Measurements from ENCODE around the gene PIK3C2G.
"Not testable (repeated sequence)": the region's sequence is repeated elsewhere in the genome, so short reads cannot be mapped to it uniquely, and the experiment has no call there.

The PIK3C2G gene

GRCh38 chr12:18651525-18651924 is 390.2 kb downstream of the PIK3C2G start:
- Mint-ChIP-seq H3K36me3 (ENCODE audit: low read depth) (no peaks in the 10 kb centered on the region), H3K27me3 (no peaks in the 10 kb centered on the region)

GRCh38 chr12:18652596-18652995 is 391.3 kb downstream of the PIK3C2G start:
- H3K4me1 Mint-ChIP-seq (ENCODE audit: low read depth) = no peaks in the 10 kb centered on the region
- no peak overlapping the region for H3K27ac Mint-ChIP-seq
- H3K4me3 Mint-ChIP-seq = no peak overlapping the region
- no peaks in the 10 kb centered on the region for H3K36me3 Mint-ChIP-seq (ENCODE audit: low read depth)
- no peaks in the 10 kb centered on the region for H3K27me3 Mint-ChIP-seq
- H3K9me3 Mint-ChIP-seq = peaks cover 15% of the 10 kb centered on the region

More at GRCh38 chr12:18651525-18651924, 390.2 kb downstream of the PIK3C2G start:
- Mint-ChIP-seq H3K27ac (no peak overlapping the region), H3K4me3 (no peak overlapping the region), H3K9me3 (peaks cover 10% of the 10 kb centered on the region), H3K4me1 (ENCODE audit: low read depth) (no peaks in the 10 kb centered on the region)

GRCh38 chr12:18653465-18653864 is 392.1 kb downstream of the PIK3C2G start:
- Mint-ChIP-seq H3K9me3 (peaks cover 21% of the 10 kb centered on the region), H3K4me3 (no peak overlapping the region), H3K27ac (no peak overlapping the region), H3K36me3 (ENCODE audit: low read depth) (no peaks in the 10 kb centered on the region), H3K27me3 (no peaks in the 10 kb centered on the region), H3K4me1 (ENCODE audit: low read depth) (no peaks in the 10 kb centered on the region)

GRCh38 chr12:18655351-18655750 is 394.0 kb downstream of the PIK3C2G start:
- no peaks in the 10 kb centered on the region for H3K27me3 Mint-ChIP-seq
- H3K36me3 Mint-ChIP-seq (ENCODE audit: low read depth) = no peaks in the 10 kb centered on the region
- no peak overlapping the region for H3K4me3 Mint-ChIP-seq
- H3K9me3 Mint-ChIP-seq = peaks cover 25% of the 10 kb centered on the region
- H3K27ac Mint-ChIP-seq = no peak overlapping the region
- H3K4me1 Mint-ChIP-seq (ENCODE audit: low read depth) = no peaks in the 10 kb centered on the region

- Mint-ChIP-seq H3K4me3 (no peak overlapping the region), H3K27me3 (no peaks in the 10 kb centered on the region), H3K27ac (no peak overlapping the region), H3K36me3 (ENCODE audit: low read depth) (no peaks in the 10 kb centered on the region), H3K4me1 (ENCODE audit: low read depth) (no peaks in the 10 kb centered on the region), H3K9me3 (peaks cover 33% of the 10 kb centered on the region)
Measured at GRCh38 chr12:18658179-18658578, 396.9 kb downstream of the PIK3C2G start.

- no peaks in the 10 kb centered on the region for H3K27me3 Mint-ChIP-seq
- no peaks in the 10 kb centered on the region for H3K4me1 Mint-ChIP-seq (ENCODE audit: low read depth)
- H3K4me3 Mint-ChIP-seq = no peak overlapping the region
- no peaks in the 10 kb centered on the region for H3K36me3 Mint-ChIP-seq (ENCODE audit: low read depth)
- peaks cover 33% of the 10 kb centered on the region for H3K9me3 Mint-ChIP-seq
- no peak overlapping the region for H3K27ac Mint-ChIP-seq
Measured at GRCh38 chr12:18658829-18659228, 397.5 kb downstream of the PIK3C2G start.

- Mint-ChIP-seq H3K4me1 (ENCODE audit: low read depth) (no peaks in the 10 kb centered on the region), H3K27ac (no peak overlapping the region), H3K27me3 (no peaks in the 10 kb centered on the region), H3K9me3 (peaks cover 25% of the 10 kb centered on the region), H3K36me3 (ENCODE audit: low read depth) (no peaks in the 10 kb centered on the region), H3K4me3 (no peak overlapping the region)
Measured at GRCh38 chr12:18676141-18676540, 414.8 kb downstream of the PIK3C2G start.

GRCh38 chr12:18676996-18677588 is 415.8 kb downstream of the PIK3C2G start:
- Mint-ChIP-seq H3K27me3 (no peaks in the 10 kb centered on the region), H3K4me1 (ENCODE audit: low read depth) (no peaks in the 10 kb centered on the region), H3K27ac (no peak overlapping the region), H3K9me3 (peaks cover 25% of the 10 kb centered on the region), H3K36me3 (ENCODE audit: low read depth) (no peaks in the 10 kb centered on the region), H3K4me3 (no peak overlapping the region)

GRCh38 chr12:18681818-18682217 is 420.5 kb downstream of the PIK3C2G start:
- Mint-ChIP-seq H3K4me3 (no peak overlapping the region), H3K4me1 (ENCODE audit: low read depth) (no peaks in the 10 kb centered on the region), H3K27ac (no peak overlapping the region), H3K36me3 (ENCODE audit: low read depth) (no peaks in the 10 kb centered on the region), H3K27me3 (no peaks in the 10 kb centered on the region), H3K9me3 (peaks cover 13% of the 10 kb centered on the region)

GRCh38 chr12:18683327-18684013 is 422.2 kb downstream of the PIK3C2G start:
- H3K36me3 Mint-ChIP-seq (ENCODE audit: low read depth) = no peaks in the 10 kb centered on the region
- no peaks in the 10 kb centered on the region for H3K27me3 Mint-ChIP-seq
- no peaks in the 10 kb centered on the region for H3K4me1 Mint-ChIP-seq (ENCODE audit: low read depth)
- no peak overlapping the region for H3K27ac Mint-ChIP-seq
- H3K4me3 Mint-ChIP-seq = no peak overlapping the region
- H3K9me3 Mint-ChIP-seq = peaks cover 13% of the 10 kb centered on the region

- Mint-ChIP-seq H3K27ac (no peak overlapping the region), H3K27me3 (no peaks in the 10 kb centered on the region), H3K4me1 (ENCODE audit: low read depth) (no peaks in the 10 kb centered on the region), H3K4me3 (no peak overlapping the region), H3K9me3 (peaks cover 12% of the 10 kb centered on the region), H3K36me3 (ENCODE audit: low read depth) (no peaks in the 10 kb centered on the region)
Measured at GRCh38 chr12:18684430-18684829, 423.1 kb downstream of the PIK3C2G start.

- Mint-ChIP-seq H3K4me1 (ENCODE audit: low read depth) (no peaks in the 10 kb centered on the region), H3K4me3 (no peak overlapping the region), H3K27me3 (no peaks in the 10 kb centered on the region), H3K9me3 (peaks cover 20% of the 10 kb centered on the region), H3K36me3 (ENCODE audit: low read depth) (no peaks in the 10 kb centered on the region), H3K27ac (no peak overlapping the region)
Measured at GRCh38 chr12:18689771-18690170, 428.5 kb downstream of the PIK3C2G start.

GRCh38 chr12:18690653-18691052 is 429.3 kb downstream of the PIK3C2G start:
- Mint-ChIP-seq H3K27me3 (no peaks in the 10 kb centered on the region), H3K4me1 (ENCODE audit: low read depth) (no peaks in the 10 kb centered on the region), H3K27ac (no peak overlapping the region), H3K4me3 (no peak overlapping the region), H3K36me3 (ENCODE audit: low read depth) (no peaks in the 10 kb centered on the region), H3K9me3 (peaks cover 20% of the 10 kb centered on the region)

- H3K27ac Mint-ChIP-seq; H3K27me3 Mint-ChIP-seq; H3K4me1 Mint-ChIP-seq (ENCODE audit: low read depth); H3K4me3 Mint-ChIP-seq; H3K36me3 Mint-ChIP-seq (ENCODE audit: low read depth): not testable (repeated sequence)
- H3K9me3 Mint-ChIP-seq = peaks cover 20% of the 10 kb centered on the region
Measured at GRCh38 chr12:18693986-18694385, 432.7 kb downstream of the PIK3C2G start.

- H3K27me3 Mint-ChIP-seq = no peaks in the 10 kb centered on the region
- H3K4me3 Mint-ChIP-seq = no peak overlapping the region
- peaks cover 13% of the 10 kb centered on the region for H3K9me3 Mint-ChIP-seq
- H3K4me1 Mint-ChIP-seq (ENCODE audit: low read depth) = no peaks in the 10 kb centered on the region
- H3K27ac Mint-ChIP-seq = no peak overlapping the region
- no peaks in the 10 kb centered on the region for H3K36me3 Mint-ChIP-seq (ENCODE audit: low read depth)
Measured at GRCh38 chr12:18696971-18697602, 435.8 kb downstream of the PIK3C2G start.

All from stimulated activated naive CD8-positive, alpha-beta T cell treated with anti-CD3 and anti-CD28 coated beads, Interleukin-15, Interleukin-2, amounts not matched to agents 100 ng/mL and 50 ng/mL, for 24 hours (primary cell).